H1 (cell line): Measurements from ENCODE around the gene C22orf23. TPM values are rescaled to one million over a fixed set of nuclear protein-coding genes. Genes with fewer than 3 reads are reported as not detected.

Experiments
- ATF2 ChIP-seq: IDR thresholded peaks from 2 replicates; pipeline ENCODE4 v1.6.1; 2012; ENCODE audit warnings: low read length, inconsistent platforms
- ATF3 ChIP-seq: IDR thresholded peaks from 2 replicates; pipeline ENCODE4 v1.6.1; 2011; ENCODE audit warnings: low read depth, mild to moderate bottlenecking, low read length; ENCODE audit not compliant: insufficient read depth
- CHD7 ChIP-seq: fragments of 300-600 bp; sonication (generic); IDR thresholded peaks from 2 replicates; pipeline ENCODE4 v1.7.1; 2012; ENCODE audit warnings: low read length, moderate library complexity, mild to moderate bottlenecking, inconsistent platforms; ENCODE audit not compliant: insufficient replicate concordance
- EGR1 ChIP-seq: IDR thresholded peaks from 2 replicates; pipeline ENCODE4 v1.6.1; 2011; ENCODE audit warnings: low read depth, low read length, borderline replicate concordance
- GTF2F1 ChIP-seq: IDR thresholded peaks from 2 replicates; pipeline ENCODE4 v1.6.1; 2012; ENCODE audit warnings: low read depth, low read length, improper control_type of control experiment, borderline replicate concordance
- HDAC6 ChIP-seq: IDR thresholded peaks from one replicate; pipeline ENCODE4 v1.7.1; 2012; ENCODE audit warnings: low read depth, mild to moderate bottlenecking, inconsistent platforms, low read length, moderate library complexity
- MAFK ChIP-seq: IDR thresholded peaks from 2 replicates; pipeline ENCODE4 v1.6.1; 2012; ENCODE audit warnings: low read depth, mild to moderate bottlenecking, improper control_type of control experiment, low read length
- RFX5 ChIP-seq: IDR thresholded peaks from 2 replicates; pipeline ENCODE4 v1.6.1; 2011; ENCODE audit warnings: low read depth, low read length, improper control_type of control experiment, borderline replicate concordance
- SP4 ChIP-seq: IDR thresholded peaks from 2 replicates; pipeline ENCODE4 v1.6.1; 2012; ENCODE audit warnings: low read length, inconsistent platforms
- SUZ12 ChIP-seq: fragments of 200-600 bp; sonication (generic); IDR thresholded peaks from 2 replicates; pipeline ENCODE4 v1.6.1; 2012; ENCODE audit warnings: mild to moderate bottlenecking, inconsistent platforms, low read length, moderate library complexity, mixed read lengths
- polyA plus RNA-seq, 7 experiments: library from polyadenylated mRNA; depleted of rRNA in 3 of 7; stranded (reverse) in 5 of 7; unstranded in 2 of 7; fragments of >200 nt in 5 of 7; fragments of 200-250 nt in 2 of 7; gene quantifications; 1 replicate in 5 of 7; 2 replicates in 1 of 7; 4 replicates in 1 of 7; pipeline versions ENCODE4 v1.2.1 to v1.2.3, GENCODE V29; 2011 to 2013; ENCODE audit warnings: missing spikeins in 2 of 7, mixed read lengths in 2 of 7
- total RNA-seq: library from RNA; stranded (reverse); fragmentation: NEBNext Ultra II Directional; extraction: Animal tissue kit (Norgen Biotek cat#: 25700); gene quantifications from 2 replicates; pipeline ENCODE4 v1.2.1, GENCODE V29; 2021

C22orf23 gene
- total and polyA plus RNA-seq, 2 of the 8 experiments (the other 6 are each of a cell fraction or from before 2014, with no cell fraction given) = 0.50 to 0.54 TPM

DNA sequence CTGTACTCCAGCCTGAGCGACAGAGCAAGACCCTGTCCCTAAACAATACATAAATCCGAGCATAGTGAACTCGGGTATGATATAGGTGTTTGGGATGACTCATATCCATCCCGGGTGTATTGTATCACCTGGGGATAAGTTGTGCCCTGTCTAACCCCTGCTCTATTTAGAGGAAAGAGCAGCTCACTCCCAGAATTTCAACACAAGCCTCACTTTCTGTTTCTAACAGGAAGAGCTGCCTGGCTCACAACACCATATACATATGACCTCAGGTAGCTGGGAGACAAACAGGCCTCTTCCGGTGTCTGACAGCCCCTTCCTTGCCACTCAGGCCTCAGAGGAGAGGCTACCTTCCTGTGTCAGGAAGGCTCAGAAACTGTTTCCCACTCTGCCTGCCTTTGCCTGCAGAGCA lies 57.2 kb downstream of the C22orf23 start (continued):
- TF ChIP-seq CHD7 (no peak), RFX5 (no peak), MAFK (no peak), HDAC6 (no peak), GTF2F1 (no peak), SUZ12 (no peak), SP4 (no peak), ATF2 (no peak), ATF3 (no peak), EGR1 (no peak)
- TF ChIP-seq, all 59 proteins: peak for 0
